GM18520 (cell line): ENCODE data around the gene RNF224.

Experiments
- ATAC-seq: cut with Tn5 transposase; IDR thresholded peaks from one replicate; pipeline ENCODE4 v1.9.1; 2021; ENCODE audit not compliant: unreplicated experiment

RNF224 gene

DNA sequence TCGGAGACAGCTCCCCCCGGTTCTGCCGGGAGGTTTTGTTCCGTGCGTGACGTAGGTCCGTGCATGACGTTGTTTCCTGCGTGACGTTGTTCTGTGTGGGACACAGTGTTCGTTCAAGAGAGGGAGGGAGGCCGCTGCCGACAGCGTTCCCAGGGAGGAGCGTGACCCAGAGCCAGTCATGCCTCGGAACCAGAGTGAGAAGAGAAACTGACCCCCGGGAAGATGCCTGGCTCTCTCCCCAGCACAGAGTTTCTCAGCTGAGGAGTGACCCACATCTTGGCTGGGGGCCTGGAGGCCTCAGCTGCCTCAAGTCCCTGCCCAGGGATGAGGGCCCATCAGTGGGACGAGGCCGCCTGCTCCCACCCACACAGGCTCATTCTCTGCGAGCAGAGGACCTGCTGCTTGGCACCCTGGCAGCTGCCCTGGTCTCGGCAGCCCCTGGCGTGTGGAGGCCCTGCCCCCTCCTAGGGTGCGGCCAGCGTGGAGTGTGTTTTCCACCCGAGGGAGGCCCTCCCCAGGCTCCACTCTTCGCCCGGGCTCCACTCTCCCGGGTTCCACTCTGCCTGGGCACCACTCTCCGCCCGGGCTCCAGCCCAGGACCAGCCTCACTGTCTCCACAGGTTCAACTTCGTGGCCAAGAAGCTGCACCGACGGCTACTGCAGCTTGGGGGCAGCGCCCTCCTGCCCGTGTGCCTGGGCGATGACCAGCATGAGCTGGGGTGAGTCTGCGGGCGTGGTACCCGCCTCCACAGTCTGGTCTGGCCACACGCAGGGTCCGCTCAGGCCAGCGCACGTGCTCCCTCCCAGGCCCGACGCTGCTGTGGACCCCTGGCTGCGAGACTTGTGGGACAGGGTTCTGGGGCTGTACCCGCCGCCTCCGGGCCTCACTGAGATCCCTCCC, 13.9 kb upstream of the RNF224 start:
- no peak for ATAC-seq

DNA sequence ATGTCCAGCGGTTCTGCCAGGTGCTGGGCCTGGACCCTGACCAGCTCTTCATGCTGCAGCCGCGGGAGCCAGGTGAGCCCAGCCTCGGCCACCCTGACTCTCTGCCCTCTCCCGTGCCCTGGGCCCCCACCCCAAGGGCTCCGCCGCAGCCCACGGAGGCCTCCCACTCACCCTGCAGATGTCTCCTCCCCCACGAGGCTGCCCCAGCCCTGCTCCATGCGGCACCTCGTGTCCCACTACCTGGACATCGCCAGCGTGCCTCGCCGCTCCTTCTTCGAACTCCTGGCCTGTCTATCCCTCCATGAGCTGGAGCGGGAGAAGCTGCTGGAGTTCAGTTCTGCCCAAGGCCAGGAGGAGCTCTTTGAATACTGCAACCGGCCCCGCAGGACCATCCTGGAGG, 12.7 kb upstream of the RNF224 start:
- no peak for ATAC-seq

DNA sequence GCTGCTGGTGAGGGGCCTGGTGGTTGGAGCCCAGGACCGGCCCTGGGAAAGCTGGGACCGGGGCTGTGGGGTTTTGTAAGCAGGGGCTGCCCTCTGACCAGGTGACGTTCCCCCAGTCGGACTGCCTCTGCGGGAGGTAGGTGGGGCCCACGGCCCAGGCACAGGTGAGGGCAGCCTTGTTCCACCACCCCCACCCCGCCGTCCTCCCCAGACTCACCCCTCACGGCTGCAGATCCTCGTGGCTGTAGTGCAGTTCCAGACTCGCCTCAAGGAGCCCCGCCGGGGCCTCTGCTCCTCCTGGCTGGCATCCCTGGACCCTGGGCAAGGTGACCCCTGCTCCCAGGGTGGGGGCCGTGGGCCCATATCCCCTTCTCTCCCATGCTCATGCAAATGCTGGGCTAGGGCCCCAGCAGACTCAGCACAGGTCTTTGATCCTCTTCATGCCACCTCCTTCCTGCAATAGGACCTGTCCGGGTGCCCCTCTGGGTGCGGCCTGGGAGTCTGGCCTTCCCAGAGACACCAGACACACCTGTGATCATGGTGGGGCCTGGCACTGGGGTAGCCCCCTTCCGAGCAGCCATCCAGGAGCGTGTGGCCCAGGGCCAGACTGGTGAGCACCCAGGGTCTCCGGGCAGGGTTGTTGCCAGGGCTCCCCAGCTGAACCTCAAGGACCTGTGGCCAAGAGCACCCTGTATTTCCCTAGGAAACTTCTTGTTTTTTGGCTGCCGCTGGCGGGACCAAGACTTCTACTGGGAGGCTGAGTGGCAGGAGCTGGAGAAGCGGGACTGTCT, 11.9 kb upstream of the RNF224 start:
- no peak for ATAC-seq

DNA sequence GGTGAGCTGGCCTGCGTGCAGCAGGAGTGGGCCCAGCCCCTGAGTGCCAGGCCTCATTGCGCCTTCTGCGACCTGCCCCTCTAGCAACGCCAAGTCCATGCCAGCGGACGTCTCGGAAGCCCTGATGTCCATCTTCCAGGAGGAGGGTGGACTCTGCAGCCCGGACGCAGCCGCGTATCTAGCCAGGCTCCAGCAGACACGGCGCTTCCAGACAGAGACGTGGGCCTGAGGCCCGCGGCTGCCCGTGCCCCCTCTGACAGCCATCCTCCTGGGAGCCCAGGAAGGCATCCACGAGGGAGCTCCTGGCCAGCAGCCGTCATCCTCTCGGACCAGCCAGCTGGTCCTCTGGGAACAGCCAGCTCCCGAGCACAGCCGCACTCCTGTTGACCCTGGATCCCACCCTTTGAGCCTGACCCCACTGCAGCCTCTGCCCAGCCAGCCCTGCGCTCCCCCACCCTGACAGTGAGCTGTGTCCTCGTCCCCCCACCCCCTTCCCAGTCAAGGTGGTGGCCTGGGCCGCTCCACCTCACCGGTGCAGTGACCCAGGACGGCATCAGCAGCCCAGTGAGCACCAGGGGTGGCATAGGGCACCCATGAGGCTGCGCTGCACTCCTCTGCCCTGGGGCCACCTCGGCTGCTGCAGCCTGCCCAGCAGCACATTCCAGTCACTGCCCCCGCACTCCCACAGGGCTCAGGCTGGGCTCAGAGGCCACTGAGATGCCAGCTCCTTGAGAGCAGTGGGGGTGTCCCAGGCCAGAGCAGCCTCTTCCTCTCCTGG, 10.9 kb upstream of the RNF224 start:
- no peak for ATAC-seq

DNA sequence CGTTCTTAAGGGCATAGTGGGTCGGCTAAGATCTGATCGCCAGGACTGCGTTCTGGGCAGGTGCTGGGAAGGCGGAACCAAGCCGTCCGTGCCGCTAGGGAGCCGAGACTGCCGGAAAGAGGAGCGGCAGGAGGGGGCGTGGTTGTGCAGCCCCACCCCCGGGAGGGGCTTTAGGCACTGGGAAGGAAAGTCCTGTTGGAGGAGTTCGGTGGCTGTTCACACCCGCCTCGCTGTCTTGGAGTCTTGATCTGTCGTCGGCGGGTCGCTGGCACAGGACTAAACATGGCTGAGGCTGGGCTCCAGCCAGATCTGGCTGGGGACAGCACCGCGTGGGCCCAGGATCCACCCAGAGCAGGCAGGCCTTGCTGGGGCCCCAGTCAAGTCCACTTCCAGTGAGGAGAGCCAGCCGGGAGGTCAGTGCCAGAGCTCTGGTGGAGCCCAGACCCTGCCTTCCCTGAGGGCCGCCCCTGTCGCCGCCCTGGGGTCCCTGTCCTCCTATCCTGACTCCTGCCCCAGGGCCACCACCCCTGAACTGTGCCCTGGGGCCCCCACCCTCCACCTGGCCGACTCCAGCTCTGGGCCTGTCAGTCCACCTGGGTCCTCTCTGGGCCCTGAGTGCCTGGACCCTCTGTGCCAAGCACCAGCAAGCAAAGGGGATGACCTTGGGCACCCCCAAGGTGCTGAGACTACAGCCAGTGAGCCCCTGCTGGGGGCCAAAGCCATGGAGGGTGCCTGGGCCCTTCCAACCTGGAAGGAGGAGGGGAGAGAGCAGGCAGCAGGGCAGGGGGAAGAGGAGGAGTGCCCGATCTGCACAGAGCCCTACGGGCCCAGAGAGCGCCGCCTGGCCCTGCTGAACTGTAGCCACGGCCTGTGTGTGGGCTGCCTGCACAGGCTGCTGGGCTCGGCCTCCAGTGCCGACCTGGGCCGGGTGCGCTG, 9.8 kb upstream of the RNF224 start:
- ATAC-seq: no peak

DNA sequence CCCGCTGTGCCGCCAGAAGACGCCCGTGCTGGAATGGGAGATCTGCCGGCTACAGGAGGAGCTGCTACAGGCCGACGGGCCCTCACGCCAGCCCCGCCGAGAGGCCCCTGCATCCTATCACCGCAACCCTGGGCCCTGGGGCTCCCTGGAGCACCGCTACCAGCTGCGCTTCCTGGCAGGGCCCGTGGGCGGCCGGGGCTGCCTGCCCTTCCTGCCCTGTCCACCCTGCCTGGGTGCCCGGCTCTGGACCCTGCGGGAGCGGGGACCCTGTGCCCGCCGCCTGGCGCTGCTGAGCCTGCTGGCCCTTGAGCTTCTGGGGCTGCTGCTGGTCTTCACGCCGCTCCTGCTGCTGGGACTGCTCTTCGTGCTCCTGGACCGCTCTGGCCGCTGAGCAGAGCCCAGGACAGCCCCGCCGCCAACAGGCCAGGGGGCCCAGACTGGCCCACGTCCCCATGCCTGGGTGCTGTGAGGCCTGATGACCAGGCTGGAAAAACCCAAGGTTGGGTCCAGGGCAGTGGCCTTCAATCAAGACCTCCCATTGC, 9.0 kb upstream of the RNF224 start:
- no peak for ATAC-seq

DNA sequence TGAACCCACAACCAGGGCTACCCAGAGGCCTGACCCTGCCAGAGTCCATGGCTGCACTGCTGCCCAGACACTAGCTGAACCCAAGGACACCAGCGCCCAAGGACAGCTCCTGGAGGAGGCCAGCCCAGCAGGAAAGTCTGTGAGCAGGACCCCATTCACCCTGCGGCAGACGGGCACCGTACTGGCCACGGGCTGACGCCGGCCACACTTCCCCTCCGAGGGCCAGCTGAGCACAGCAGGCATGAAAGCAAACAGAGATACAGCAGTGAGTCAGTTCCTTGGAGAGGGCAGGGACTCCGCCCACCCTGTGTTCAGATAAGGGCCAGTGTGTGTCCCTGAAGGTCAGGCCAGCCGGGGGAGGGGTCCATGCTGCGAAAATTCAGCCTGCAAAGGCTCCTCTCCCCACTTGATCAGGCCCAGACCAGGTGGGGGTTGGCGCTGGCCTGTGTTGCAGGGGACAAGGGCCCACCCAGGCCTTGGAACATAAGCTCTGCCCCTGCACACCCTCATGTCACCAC, 8.5 kb upstream of the RNF224 start:
- ATAC-seq: no peak

DNA sequence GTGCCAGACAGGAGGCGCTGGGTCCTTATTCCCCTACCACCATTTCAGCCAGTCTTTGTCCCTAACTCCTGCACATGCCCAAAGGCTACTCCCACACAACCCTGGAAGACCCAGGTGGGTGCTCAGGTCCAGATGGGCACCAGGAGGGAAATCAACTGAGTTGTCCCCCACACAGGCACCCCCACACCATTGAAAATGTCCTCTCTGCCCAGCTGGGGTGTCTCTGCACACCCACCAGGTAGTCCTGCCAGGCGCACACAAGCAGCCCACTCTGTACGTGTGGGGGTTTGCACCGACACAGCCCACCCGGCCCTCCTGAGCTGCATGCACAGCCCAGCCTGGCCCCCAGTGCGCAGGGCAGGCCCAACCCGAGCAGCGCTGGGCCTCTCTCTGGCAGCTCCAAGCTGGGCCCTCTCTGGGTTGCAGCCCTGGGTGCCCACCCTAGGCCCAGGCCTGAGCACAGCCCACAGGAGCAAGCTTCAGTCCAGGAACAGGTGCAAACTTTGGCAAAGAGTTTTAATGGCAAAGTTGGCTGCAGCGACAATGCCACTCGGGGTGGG, 7.5 kb upstream of the RNF224 start:
- no peak for ATAC-seq

DNA sequence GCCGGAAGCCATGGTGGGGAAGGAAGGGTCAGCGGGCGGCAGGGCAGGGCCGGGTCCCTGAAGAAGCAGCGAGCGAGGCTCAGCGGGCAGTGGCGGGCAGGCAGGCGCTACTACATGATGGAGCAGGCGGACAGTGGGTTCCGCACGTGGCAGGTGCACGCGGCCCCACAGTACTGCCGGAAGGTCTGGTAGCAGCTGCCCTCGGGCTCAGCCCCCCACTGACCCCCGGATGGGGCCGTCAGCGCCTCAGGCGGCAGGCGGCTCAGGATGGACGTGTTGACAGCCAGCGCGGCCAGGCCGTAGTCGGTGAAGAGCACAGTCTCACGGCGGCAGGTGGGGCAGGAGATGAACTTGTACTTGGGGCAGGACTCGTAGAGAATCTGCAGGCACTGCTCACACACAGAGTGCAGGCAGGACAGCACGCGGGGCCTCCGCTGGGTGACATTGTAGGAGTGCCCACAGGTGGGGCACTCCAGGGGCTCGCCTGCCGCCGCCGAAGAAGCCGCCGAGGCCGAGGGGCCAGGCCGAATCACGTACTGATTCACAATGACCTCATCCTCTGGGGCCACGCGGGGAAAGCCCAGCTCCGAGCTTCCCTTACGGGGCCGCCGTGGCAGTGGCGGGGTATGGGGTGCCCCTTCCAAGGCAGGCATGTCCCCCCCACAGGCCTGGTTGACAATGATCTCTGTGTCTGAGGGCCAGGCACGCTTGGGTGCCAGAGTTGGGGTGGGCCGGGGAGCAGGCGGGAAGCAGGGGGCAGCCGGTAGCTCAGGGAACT, 6.8 kb upstream of the RNF224 start:
- no peak for ATAC-seq

DNA sequence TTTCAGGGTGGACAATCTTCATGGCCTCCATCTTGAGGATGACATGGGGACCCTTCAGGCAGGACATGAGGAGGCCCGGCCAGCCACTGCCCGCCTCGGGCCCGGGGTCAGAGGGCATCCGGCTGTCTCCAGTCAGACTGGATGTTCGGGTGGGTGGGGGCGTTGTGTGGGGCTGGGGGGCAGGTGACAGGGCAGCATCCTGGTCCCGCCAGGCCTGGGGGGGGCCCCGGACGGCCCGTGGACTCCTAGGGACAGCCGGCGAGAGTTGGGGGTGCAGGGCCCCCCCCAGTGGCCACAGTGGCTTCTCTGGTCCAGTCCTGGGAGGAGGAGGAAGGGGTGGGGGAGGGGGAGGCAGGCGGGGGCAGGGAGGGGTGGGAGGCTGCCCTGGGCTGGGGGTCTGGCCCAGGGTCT, 6.2 kb upstream of the RNF224 start:
- no peak for ATAC-seq

DNA sequence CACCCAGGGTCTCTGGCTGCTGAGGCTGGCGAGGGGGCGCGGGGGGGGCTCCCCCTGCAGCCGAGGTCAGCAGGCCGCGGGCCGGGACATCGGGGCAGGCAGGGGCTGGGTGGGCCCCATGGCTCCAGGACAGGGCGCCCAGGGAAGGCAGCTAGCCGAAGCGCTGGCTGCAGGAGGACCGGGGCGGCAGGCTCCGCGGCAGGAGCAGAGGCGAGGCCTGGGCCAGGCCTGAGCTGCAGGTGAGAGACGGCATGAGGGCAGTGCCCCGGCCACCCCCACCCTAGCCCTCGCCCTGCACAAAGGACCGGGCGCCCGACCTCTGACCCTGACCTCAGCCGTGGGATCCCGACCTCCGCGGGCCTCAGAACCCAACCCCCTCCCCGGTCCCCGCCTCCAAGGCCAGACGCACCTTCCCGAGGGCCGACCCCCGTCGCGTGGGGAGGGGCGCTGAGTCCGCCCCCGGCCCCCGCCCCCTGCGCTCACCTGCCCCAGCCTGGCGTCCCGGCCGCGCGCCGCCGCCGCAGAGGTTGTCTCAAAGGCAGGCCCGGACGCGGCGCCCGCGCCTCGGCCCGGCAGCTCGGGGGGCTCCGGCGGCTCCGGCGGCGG, 5.7 kb upstream of the RNF224 start:
- ATAC-seq: no peak

DNA sequence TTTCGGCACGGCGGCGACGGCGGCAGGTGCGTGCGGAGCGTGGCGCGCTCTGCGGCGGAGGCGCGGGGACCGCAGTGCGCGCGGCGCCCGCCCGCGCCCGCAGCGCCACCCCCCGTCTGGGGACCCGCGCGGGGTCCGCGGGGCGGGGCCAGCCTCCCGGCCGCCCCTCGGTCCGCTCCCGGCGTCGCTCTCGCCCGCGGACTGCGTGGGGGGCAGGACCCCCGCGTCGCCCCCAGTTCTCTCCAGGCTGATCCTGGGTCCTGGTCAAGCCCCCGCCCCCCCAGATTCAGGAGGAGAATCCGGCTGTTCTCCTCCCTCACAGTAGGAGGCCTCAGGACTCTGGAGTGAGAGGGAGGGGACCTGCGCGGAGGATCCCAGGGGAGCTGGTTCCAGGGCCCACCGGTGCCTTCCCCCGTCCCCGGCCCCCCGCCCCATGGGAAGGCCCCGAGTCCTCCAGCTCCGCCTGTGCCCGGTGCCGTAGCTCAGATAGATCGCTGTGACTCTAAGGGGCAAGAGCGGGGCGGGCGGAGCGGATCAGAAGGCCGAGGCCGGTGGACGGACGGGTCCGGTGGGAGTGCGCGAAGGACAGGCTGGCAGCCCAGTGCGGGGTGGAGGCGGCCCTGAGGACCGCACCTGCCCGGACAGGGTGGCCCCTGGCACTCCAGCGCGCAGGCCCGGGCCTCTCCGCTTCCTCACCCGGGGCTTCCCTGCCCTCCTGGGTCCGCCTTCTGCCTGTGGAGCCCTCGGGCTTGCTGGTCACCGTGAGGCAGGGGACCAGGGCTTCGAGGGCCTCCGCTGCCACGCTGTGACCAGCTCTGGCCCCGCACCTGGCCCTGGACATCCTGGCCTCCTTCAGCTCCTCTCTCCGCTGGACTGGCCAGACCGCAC, 4.9 kb upstream of the RNF224 start, which contains the start of gene RNF208:
RNF208 (minus strand) TSS at position 51 of the 888 bp plus-strand sequence. CDS start 1,028 bp downstream, outside the sequence.
- ATAC-seq: no peak

DNA sequence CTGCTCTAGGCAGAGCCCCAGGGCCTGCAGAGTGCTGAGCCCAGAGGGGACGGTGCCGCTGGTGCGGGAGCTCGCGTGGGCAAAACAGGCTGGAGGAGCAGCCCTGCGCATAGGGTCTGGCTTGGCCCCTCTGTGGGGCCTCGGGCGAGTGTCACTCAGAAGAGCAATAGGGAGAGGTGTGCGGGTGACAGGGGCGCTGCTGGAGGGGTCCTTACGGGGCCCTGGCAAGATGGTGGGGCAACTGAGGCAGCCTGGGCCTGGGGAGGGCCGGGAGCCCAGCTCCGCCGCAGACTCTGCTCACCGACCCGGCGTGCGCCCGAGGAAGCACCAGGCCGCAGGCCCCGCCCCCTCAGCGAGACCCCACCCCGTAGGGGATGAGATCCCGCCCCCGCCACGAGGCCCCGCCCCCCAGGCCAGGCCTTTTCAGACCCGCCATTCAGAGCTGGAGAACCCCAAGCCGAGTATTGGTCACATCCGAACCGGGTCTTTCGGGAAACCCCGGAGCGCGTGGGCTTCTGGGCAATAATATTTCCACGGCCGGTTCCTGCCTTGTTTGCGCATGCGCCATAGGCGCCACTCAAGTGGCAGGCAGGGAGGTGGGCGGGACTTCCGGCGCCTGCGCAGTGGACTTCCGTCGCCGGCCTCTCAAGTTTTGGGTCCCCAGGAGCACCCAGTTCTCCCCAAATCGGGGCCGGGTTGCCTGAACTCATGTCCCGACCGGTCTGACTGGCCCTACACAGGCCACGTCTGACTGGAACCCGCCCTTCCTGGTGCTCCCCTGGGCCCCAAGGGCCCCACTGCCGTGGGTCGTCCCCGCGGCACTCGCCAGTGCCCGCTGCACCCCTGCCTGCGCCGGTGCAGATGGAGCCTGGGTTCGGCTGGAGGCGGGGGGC, 4.0 kb upstream of the RNF224 start:
- peak; percentile 75 for ATAC-seq

DNA sequence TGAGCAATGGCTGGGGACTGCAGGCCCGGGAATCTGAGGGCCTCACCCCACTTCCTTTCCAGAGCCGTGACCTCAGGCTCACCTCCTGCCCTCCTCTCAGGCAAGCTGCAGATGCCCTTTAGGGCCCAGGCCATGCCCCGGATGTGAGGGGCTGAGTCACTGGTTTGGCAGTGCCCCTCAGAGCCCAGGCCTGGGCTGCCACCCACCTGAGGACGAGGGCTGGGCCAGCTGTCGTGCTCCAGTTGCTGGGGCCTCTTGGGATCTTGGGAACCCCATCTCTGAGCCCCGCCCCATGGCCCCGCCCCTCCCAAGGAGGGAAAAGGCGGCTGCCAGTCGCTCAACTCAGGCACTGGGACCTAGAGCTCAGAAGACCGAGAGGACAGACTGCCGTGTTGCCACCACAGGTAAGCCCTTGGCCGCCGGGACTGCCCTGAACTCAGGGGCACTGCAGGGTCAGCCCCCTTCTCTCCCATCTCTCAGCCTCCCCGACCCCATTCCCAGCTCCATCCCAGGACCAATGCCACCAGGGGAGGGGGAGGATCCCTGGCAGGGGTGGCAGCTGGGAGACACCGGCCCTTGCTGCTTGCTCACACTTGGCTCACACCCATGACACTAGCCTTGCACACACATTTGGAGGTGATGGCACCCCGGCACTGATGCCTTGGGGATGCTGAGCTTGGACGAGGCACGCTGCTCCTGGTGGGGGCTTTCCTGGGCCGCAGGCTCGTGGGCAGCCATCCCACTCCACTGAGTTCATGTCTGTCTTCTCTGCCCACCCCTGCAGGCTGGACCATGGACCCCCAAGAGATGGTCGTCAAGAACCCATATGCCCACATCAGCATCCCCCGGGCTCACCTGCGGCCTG, 2.2 kb upstream of the RNF224 start, which contains the start of gene CYSRT1:
CYSRT1 (plus strand) TSS at position 345 of the 865 bp plus-strand sequence; CDS start at position 793, 448 bp downstream.
- ATAC-seq: no peak

DNA sequence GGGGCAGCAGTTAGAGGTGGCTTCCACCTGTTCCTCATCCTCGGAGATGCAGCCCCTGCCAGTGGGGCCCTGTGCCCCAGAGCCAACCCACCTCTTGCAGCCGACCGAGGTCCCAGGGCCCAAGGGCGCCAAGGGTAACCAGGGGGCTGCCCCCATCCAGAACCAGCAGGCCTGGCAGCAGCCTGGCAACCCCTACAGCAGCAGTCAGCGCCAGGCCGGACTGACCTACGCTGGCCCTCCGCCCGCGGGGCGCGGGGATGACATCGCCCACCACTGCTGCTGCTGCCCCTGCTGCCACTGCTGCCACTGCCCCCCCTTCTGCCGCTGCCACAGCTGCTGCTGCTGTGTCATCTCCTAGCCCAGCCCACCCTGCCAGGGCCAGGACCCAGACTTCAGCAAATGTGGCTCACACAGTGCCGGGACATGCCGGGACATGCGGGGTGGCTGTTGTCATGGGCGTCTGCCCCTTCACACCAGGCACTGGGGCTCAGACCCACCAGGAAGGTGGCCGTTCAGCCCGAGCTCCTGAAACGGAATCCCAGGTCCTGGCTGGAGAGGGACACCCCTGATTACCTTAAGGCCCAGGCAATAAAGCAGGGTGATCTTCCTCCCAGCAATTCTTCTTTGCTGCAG, 1.5 kb upstream of the RNF224 start:
- no peak for ATAC-seq
